Measurements from ENCODE around the gene ACSF2. TPM values are rescaled to one million over a fixed set of nuclear protein-coding genes. Genes with fewer than 3 reads are reported as not detected.
"Not testable (repeated sequence)": the region's sequence is repeated elsewhere in the genome, so short reads cannot be mapped to it uniquely, and the experiment has no call there.

The ACSF2 gene
- total RNA-seq, 5 donors from 2014 or later (not counting 1 experiment from before 2014, with no cell fraction given), result 17.7 to 26.4 (median 21.3) TPM

- POLR2A ChIA-PET, result no interaction called here
- Histone ChIP-seq H3K9me3 (no peaks in the 10 kb centered on the region), H3K27me3 (replicated peaks in 1 of 2; ENCODE audit: control insufficient read depth in 2 of 2, extremely low read depth in 1 of 2, insufficient read depth in 2 of 2, low read length in 1 of 2) (no peaks in the 10 kb centered on the region), H3K27ac (ENCODE audit: low read length) (no peak overlapping the region), H3K36me3 (ENCODE audit: control insufficient read depth in 2 of 2, extremely low read depth in 1 of 2, insufficient read depth in 1 of 2, low read length in 1 of 2) (no peaks in the 10 kb centered on the region), H3K4me1 (ENCODE audit: control insufficient read depth in 1 of 2, extremely low read depth in 1 of 2, insufficient read depth in 2 of 2, low read length in 2 of 2) (peaks cover 19 to 44% of the 10 kb centered on the region in 2 experiments), H3K4me3 (ENCODE audit: control insufficient read depth in 1 of 2, extremely low read depth in 1 of 2, low read length in 1 of 2) (no peak overlapping the region)
- Mint-ChIP-seq H3K36me3 (no peaks in the 10 kb centered on the region), H3K4me3 (peak overlapping the region in 2 of 3 donors; percentile 47 to 81), H3K27ac (no peak overlapping the region), H3K27me3 (no peaks in the 10 kb centered on the region), H3K4me1 (peaks cover 36 to 51% (median 40%) of the 10 kb centered on the region in 3 donors), H3K9me3 (peaks cover 0 to under 1% (median 0%) of the 10 kb centered on the region in 3 donors)
- WGBS (ENCODE audit: insufficient coverage), result 97% methylated on average over 5 of the region's 9 CpGs
- DNase-seq (no peak), ATAC-seq (replicated peaks in 1 of 4) (no peak)
- CTCF ChIA-PET, result interaction anchor here in 1 of 2 donors (2.2 kb wide), 1 partner anchor 28 kb away, joined by 7 read pairs; the partner anchor contains the start of gene LRRC59
Observed at GRCh38 chr17:50424246-50424995, 1.6 kb upstream of the ACSF2 start.

DNA sequence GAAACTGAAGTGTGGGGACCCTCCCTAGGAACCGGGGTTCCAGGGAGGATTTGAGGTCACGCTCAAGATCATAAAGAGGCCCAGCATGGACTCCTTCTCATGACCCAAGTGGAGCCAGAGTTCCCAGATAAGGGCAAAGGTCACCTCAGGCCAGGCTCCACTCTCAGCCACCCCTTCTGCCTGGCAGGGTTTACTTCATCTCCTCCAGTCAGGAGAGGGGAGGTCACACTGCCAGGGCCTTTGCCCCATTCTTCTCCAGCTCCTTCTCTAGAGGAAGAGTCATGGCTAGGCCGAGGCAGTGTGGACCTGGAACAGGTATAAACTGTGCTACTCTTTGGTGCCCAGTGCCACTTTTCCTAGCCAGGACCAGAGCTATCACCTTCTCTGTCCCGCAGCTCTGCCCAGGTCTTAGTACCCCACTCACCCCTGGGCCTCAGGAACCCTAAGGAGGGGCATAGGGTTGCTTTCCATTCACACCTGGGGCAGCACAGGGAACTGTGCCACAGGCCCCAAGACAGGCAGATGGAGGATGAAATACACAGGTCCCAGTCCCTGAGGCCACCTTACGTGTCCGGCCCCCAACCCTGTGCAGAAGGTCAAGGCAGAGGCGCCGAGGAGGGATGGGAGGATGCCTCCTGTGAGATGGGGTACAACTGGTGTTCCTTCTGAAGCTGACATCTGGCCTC, 879 bp upstream of the ACSF2 start:
- DNase-seq (no peak), ATAC-seq (replicated peaks in 1 of 4) (no peak)
- no peaks in the 10 kb centered on the region for H3K36me3 ChIP-seq (ENCODE audit: control insufficient read depth in 2 of 2, extremely low read depth in 1 of 2, insufficient read depth in 1 of 2, low read length in 1 of 2)
- no peaks in the 10 kb centered on the region for H3K9me3 ChIP-seq
- 97% methylated on average over 6 of the region's 8 CpGs for WGBS (ENCODE audit: insufficient coverage)
- ChIA-PET POLR2A (no interaction called here), CTCF (interaction anchor here in 1 of 2 donors (2.2 kb wide), 1 partner anchor 28 kb away, joined by 7 read pairs; the partner anchor contains the start of gene LRRC59)
- Mint-ChIP-seq H3K27me3 (no peaks in the 10 kb centered on the region), H3K4me3 (peak overlapping the region; percentile 81 to 86 (median 85)), H3K4me1 (peaks cover 38 to 49% (median 41%) of the 10 kb centered on the region in 3 donors), H3K9me3 (no peaks in the 10 kb centered on the region), H3K27ac (peak overlapping the region; percentile 49 to 77), H3K36me3 (no peaks in the 10 kb centered on the region)
- peaks cover 19 to 44% of the 10 kb centered on the region in 2 experiments for H3K4me1 ChIP-seq (ENCODE audit: control insufficient read depth in 1 of 2, extremely low read depth in 1 of 2, insufficient read depth in 2 of 2, low read length in 2 of 2)
- H3K27me3 ChIP-seq (replicated peaks in 1 of 2; ENCODE audit: control insufficient read depth in 2 of 2, extremely low read depth in 1 of 2, insufficient read depth in 2 of 2, low read length in 1 of 2), result no peaks in the 10 kb centered on the region
- peak overlapping the region; percentile 58 to 79 for H3K4me3 ChIP-seq (ENCODE audit: control insufficient read depth in 1 of 2, extremely low read depth in 1 of 2, low read length in 1 of 2)
- peak overlapping the region; percentile 60 for H3K27ac ChIP-seq (ENCODE audit: low read length)

- Histone ChIP-seq H3K4me1 (ENCODE audit: control insufficient read depth in 1 of 2, extremely low read depth in 1 of 2, insufficient read depth in 2 of 2, low read length in 2 of 2) (peaks cover 11 to 32% of the 10 kb centered on the region in 2 experiments), H3K36me3 (ENCODE audit: control insufficient read depth in 2 of 2, extremely low read depth in 1 of 2, insufficient read depth in 1 of 2, low read length in 1 of 2) (no peaks in the 10 kb centered on the region), H3K27me3 (replicated peaks in 1 of 2; ENCODE audit: control insufficient read depth in 2 of 2, extremely low read depth in 1 of 2, insufficient read depth in 2 of 2, low read length in 1 of 2) (no peaks in the 10 kb centered on the region), H3K9me3 (no peaks in the 10 kb centered on the region), H3K4me3 (ENCODE audit: control insufficient read depth in 1 of 2, extremely low read depth in 1 of 2, low read length in 1 of 2) (peak overlapping the region; percentile 40 to 79), H3K27ac (ENCODE audit: low read length) (peak overlapping the region; percentile 69)
- POLR2A ChIA-PET, result interaction anchor here in 1 of 2 donors (1.3 kb wide), 1 partner anchor 11 kb away, joined by 3 read pairs; no protein-coding TSS in a partner anchor
- no peaks in the 10 kb centered on the region for H3K9me3 Mint-ChIP-seq
- no peaks in the 10 kb centered on the region for H3K27me3 Mint-ChIP-seq
- CTCF ChIA-PET, result interaction anchor here in 1 of 2 donors (2.2 kb wide), 1 partner anchor 30 kb away, joined by 7 read pairs; the partner anchor contains the start of gene LRRC59
- DNase-seq (no peak), ATAC-seq (replicated peaks in 1 of 4) (peak in 1 of 4 experiments; percentile 2)
- peaks cover 28 to 37% (median 31%) of the 10 kb centered on the region in 3 donors for H3K4me1 Mint-ChIP-seq
- peak overlapping the region; percentile 81 to 86 (median 85) for H3K4me3 Mint-ChIP-seq
- no CpG with 5 or more reads among the region's 7 CpGs for WGBS (ENCODE audit: insufficient coverage)
- H3K36me3 Mint-ChIP-seq, result peaks cover 4% of the 10 kb centered on the region
- peak overlapping the region; percentile 86 to 88 for H3K27ac Mint-ChIP-seq
Observed at GRCh38 chr17:50426472-50426782, 409 bp downstream of the ACSF2 start.

- ChIA-PET CTCF (interaction anchor here in 1 of 2 donors (2.2 kb wide), 1 partner anchor 30 kb away, joined by 7 read pairs; the partner anchor contains the start of gene LRRC59), POLR2A (interaction anchor here in 1 of 2 donors (0.5 to 1.3 kb wide), 3 partner anchors 11 to 19 kb away, joined by 3 read pairs; no protein-coding TSS in a partner anchor)
- ATAC-seq (replicated peaks in 1 of 4), result peak; percentile 12 to 47 (median 26)
- Histone ChIP-seq H3K4me1 (ENCODE audit: control insufficient read depth in 1 of 2, extremely low read depth in 1 of 2, insufficient read depth in 2 of 2, low read length in 2 of 2) (peaks cover 8 to 31% of the 10 kb centered on the region in 2 experiments), H3K27ac (ENCODE audit: low read length) (peak overlapping the region; percentile 69), H3K27me3 (replicated peaks in 1 of 2; ENCODE audit: control insufficient read depth in 2 of 2, extremely low read depth in 1 of 2, insufficient read depth in 2 of 2, low read length in 1 of 2) (no peaks in the 10 kb centered on the region), H3K36me3 (ENCODE audit: control insufficient read depth in 2 of 2, extremely low read depth in 1 of 2, insufficient read depth in 1 of 2, low read length in 1 of 2) (no peaks in the 10 kb centered on the region), H3K4me3 (ENCODE audit: control insufficient read depth in 1 of 2, extremely low read depth in 1 of 2, low read length in 1 of 2) (peak overlapping the region; percentile 40 to 79), H3K9me3 (no peaks in the 10 kb centered on the region)
- Mint-ChIP-seq H3K36me3 (peaks cover 5% of the 10 kb centered on the region), H3K9me3 (no peaks in the 10 kb centered on the region), H3K27ac (peak overlapping the region; percentile 86 to 88), H3K27me3 (no peaks in the 10 kb centered on the region), H3K4me1 (peaks cover 23 to 32% (median 26%) of the 10 kb centered on the region in 3 donors), H3K4me3 (peak overlapping the region; percentile 81 to 86 (median 85))
- DNase-seq, result peak in 8 of 35 experiments; percentile 4 to 38 (median 8)
- WGBS (ENCODE audit: insufficient coverage), result 26% methylated on average over 3 of the region's 4 CpGs
Observed at GRCh38 chr17:50426814-50427787, 1.1 kb downstream of the ACSF2 start.

GRCh38 chr17:50428126-50428525, 2.1 kb downstream of the ACSF2 start:
- H3K9me3 Mint-ChIP-seq; DNase-seq; H3K9me3 ChIP-seq; H3K36me3 Mint-ChIP-seq; H3K4me3 ChIP-seq (ENCODE audit: control insufficient read depth in 1 of 2, extremely low read depth in 1 of 2, low read length in 1 of 2); H3K27me3 Mint-ChIP-seq; H3K36me3 ChIP-seq (ENCODE audit: control insufficient read depth in 2 of 2, extremely low read depth in 1 of 2, insufficient read depth in 1 of 2, low read length in 1 of 2); H3K27ac ChIP-seq (ENCODE audit: low read length); ATAC-seq (replicated peaks in 1 of 4); POLR2A ChIA-PET; CTCF ChIA-PET; H3K27me3 ChIP-seq (replicated peaks in 1 of 2; ENCODE audit: control insufficient read depth in 2 of 2, extremely low read depth in 1 of 2, insufficient read depth in 2 of 2, low read length in 1 of 2): not testable (repeated sequence)
- peaks cover 23 to 25% (median 25%) of the 10 kb centered on the region in 3 donors for H3K4me1 Mint-ChIP-seq
- peak overlapping the region in 1 of 2 donors; percentile 69 for H3K27ac Mint-ChIP-seq
- peaks cover 8 to 28% of the 10 kb centered on the region in 2 experiments for H3K4me1 ChIP-seq (ENCODE audit: control insufficient read depth in 1 of 2, extremely low read depth in 1 of 2, insufficient read depth in 2 of 2, low read length in 2 of 2)
- 100% methylated on average over 1 of the region's 6 CpGs for WGBS (ENCODE audit: insufficient coverage)
- peak overlapping the region in 2 of 3 donors; percentile 66 to 85 for H3K4me3 Mint-ChIP-seq

Measured in T-cell (primary cell).